ENCODE results near the gene GNA12.
"Not testable (repeated sequence)": the region's sequence is repeated elsewhere in the genome, so short reads cannot be mapped to it uniquely, and the experiment has no call there.

The GNA12 gene

GRCh38 chr7:2726316-2727018, 117.6 kb downstream of the GNA12 start:
- no peak for FAIRE-seq
- DNase-seq (ENCODE audit: insufficient read length, low spot score): no peak
- no peak for TF ChIP-seq CTCF (IDR thresholded peaks at IDR 0.05; ENCODE audit: insufficient read depth, missing control alignments)

DNA sequence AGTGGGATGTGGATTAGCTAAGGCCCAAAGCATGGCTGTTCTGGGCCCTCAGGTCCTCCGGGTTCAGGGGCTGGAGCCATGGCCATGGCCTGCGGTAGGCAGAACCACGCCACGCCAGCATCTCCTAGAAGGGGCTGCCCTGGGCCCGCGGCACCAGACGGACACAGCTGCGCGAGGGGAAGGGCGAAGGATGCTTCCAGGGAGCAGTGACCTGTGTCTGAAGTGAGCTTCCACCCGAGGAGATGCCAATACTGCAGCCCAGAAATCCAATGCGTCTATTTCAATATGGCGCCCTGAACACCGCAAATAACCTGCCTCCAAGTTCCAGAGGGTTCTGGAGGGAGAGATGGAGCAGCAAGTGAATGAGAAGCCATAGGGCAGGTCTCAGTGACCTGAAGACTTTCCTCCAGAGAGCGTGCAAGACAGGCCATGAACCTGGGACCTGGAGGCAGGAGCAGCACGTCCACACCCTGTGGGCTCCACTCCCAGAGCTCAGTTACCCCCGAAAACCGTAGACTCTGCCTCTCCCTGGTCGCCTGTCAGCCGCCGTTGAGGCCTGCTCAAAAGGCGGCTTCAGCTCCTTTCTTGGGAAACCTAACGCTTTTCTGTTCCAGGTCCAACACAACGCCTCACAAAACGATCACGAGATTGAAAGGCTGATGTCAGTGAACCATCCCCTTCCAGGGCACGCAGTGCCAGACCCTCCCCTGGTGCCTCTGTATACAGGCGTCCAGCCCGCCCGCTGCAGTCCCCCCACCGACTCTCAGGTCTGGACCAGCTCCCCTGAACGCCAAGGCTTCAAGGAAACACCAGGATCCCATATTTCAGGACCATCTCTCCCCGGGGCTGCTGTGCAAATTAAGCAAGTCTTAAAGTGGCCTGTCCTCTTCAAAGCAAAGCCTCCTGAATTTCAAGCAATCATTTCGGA, 118.7 kb downstream of the GNA12 start:
- TF ChIP-seq CTCF (IDR thresholded peaks at IDR 0.05; ENCODE audit: insufficient read depth, missing control alignments): no peak
- DNase-seq (ENCODE audit: insufficient read length, low spot score) (no peak), FAIRE-seq (no peak)

DNA sequence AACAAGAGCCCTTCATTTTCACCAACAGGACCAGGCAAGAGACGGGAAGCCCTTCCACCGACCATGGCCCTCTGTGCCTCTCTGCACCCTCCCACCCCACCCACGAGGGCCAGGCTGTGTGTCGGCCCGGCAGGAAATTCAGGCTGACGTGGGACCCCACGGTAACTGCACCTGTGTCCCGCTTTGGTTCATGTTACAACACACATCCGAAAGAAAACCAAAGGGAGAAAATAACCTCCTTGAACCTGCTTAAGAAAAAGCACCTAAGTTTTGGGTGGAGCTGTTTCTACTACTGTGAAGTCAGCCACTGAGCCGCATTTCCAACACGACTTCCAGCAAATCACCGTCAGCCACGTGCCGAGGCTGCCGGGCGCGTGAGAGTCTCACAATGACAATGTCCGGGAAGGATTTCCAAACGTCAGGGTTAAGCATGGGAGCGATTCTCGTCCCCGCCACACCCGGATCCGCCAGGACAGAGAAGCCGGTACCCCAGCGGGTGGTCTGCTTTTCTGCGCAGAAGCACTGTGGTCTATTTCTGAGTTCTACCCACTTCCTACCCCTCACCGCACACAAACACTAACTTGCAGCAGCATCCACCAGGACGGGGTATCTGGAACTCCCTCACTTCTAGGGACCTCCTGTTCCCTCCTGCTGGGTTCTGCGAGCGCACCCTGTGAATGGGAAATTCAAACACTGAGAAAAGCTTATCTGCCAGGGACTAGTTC, 119.5 kb downstream of the GNA12 start:
- no peak for FAIRE-seq
- TF ChIP-seq CTCF (IDR thresholded peaks at IDR 0.05; ENCODE audit: insufficient read depth, missing control alignments): no peak
- no peak for DNase-seq (ENCODE audit: insufficient read length, low spot score)

DNA sequence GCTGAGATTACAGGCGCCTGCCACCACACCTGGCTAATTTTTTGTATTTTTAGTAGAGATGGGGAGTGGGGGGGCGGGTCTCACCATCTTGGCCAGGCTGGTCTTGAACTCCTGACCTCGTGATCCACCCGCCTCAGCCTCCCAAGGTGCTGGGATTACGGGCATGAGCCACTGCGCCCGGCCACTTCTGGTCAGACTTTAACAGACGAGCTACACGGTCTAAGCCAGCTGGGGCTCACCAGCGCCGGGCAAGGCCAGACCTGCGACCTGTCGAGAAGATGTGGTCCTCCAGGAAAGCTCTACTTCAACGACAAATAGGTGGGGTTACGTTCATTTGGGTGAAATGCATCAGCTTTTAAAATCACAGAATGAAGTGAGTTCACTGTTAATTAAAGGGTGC, 120.1 kb downstream of the GNA12 start:
- FAIRE-seq; DNase-seq (ENCODE audit: insufficient read length, low spot score): not testable (repeated sequence)

GRCh38 chr7:2723138-2723850, 120.8 kb downstream of the GNA12 start:
- FAIRE-seq (no peak), DNase-seq (ENCODE audit: insufficient read length, low spot score) (no peak)
- TF ChIP-seq CTCF (IDR thresholded peaks at IDR 0.05; ENCODE audit: insufficient read depth, missing control alignments): no peak

- FAIRE-seq (no peak), DNase-seq (ENCODE audit: insufficient read length, low spot score) (no peak)
- no peak for TF ChIP-seq CTCF (IDR thresholded peaks at IDR 0.05; ENCODE audit: insufficient read depth, missing control alignments)
These were observed 121.5 kb downstream of the GNA12 start for GRCh38 chr7:2722591-2722990.

DNA sequence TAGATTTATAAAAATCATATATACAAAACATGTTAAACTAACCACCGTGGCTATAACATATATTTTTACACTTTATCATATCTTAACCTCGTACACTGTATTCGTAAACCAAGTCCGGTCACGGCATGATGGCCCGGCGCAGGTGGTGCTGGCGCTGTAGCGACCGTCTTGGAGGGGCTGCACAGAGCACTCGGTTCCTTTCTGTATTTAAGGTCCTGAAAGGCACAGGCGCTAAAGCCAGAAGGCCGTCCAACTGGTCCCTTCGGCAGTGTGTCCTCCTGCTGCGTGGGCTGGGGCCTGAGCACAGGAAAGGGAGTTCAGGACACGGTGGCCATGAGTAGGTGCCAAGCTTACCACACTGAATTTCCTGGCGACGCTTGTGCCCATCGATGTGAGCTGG, 122.3 kb downstream of the GNA12 start:
- DNase-seq (ENCODE audit: insufficient read length, low spot score) (no peak), FAIRE-seq (no peak)
- no peak for TF ChIP-seq CTCF (IDR thresholded peaks at IDR 0.05; ENCODE audit: insufficient read depth, missing control alignments)

All from D721Med (cell line).